DOHH2 (cell line): ENCODE data around the gene CPLX1.

Source experiments
- H3F3A ChIP-seq: fragments of 200-600 bp; sonication (generic), shearing (Covaris generic); 2 replicates; pipeline ENCODE4 v1.6.0; 2016; ENCODE audit warnings: antibody characterized with exemption, mild to moderate bottlenecking; ENCODE audit not compliant: control insufficient read depth, insufficient read depth
- H3K27ac ChIP-seq: fragments of 200-600 bp; sonication (generic); 2 replicates; pipeline ENCODE4 v1.5.1; 2014; ENCODE audit warnings: low read depth, mild to moderate bottlenecking, low read length, moderate library complexity
- H3K27me3 ChIP-seq: fragments of 200-600 bp; sonication (generic); 2 replicates; pipeline ENCODE4 v1.6.1; 2014; ENCODE audit warnings: mild to moderate bottlenecking, low read length, mixed read lengths; ENCODE audit not compliant: control insufficient read depth
- H3K36me3 ChIP-seq: fragments of 200-600 bp; sonication (generic); 2 replicates; pipeline ENCODE4 v1.6.1; 2014; ENCODE audit warnings: mild to moderate bottlenecking, low read length, moderate library complexity, mixed read lengths; ENCODE audit not compliant: control insufficient read depth
- H3K4me1 ChIP-seq: fragments of 200-600 bp; sonication (generic); 2 replicates; pipeline ENCODE4 v1.6.1; 2014; ENCODE audit warnings: mild to moderate bottlenecking, low read length, mixed read lengths; ENCODE audit not compliant: control insufficient read depth
- H3K4me2 ChIP-seq: fragments of 200-600 bp; sonication (generic); 2 replicates; pipeline ENCODE4 v1.6.0; 2014; ENCODE audit warnings: mild to moderate bottlenecking, low read length, moderate library complexity
- H3K4me3 ChIP-seq: fragments of 200-600 bp; sonication (generic); 2 replicates; pipeline ENCODE4 v1.5.1; 2014; ENCODE audit warnings: mild to moderate bottlenecking, low read length, mixed read lengths
- H3K79me2 ChIP-seq: fragments of 200-600 bp; sonication (generic); 2 replicates; pipeline ENCODE4 v1.6.1; 2014; ENCODE audit warnings: mild to moderate bottlenecking, low read length, mixed read lengths; ENCODE audit not compliant: control insufficient read depth
- H3K9me2 ChIP-seq: fragments of 200-600 bp; sonication (generic); replicated peaks from 2 replicates; pipeline ENCODE4 v1.6.1; 2014; ENCODE audit warnings: mild to moderate bottlenecking, low read length, mixed read lengths; ENCODE audit not compliant: control insufficient read depth
- H3K9me3 ChIP-seq: fragments of 200-600 bp; sonication (generic); 2 replicates; pipeline ENCODE4 v1.6.1; 2014; ENCODE audit warnings: antibody characterized with exemption, low read length, mixed read lengths; ENCODE audit not compliant: control insufficient read depth, insufficient read depth
- H4K20me1 ChIP-seq: fragments of 200-600 bp; sonication (generic); 2 replicates; pipeline ENCODE4 v1.6.0; 2014; ENCODE audit warnings: low read depth, mild to moderate bottlenecking, antibody characterized with exemption, low read length, moderate library complexity; ENCODE audit not compliant: control insufficient read depth, insufficient read depth
- EZH2phosphoT487 ChIP-seq: fragments of 200-600 bp; sonication (generic); IDR thresholded peaks from 2 replicates; pipeline ENCODE4 v1.6.1; 2017; ENCODE audit warnings: borderline replicate concordance, mild to moderate bottlenecking, antibody characterized with exemption, low read length, moderate library complexity, mixed read lengths
- TF ChIP-seq, protein P1 (sequence below): fragments of 200-600 bp; sonication (generic); IDR thresholded peaks from one replicate; pipeline ENCODE4 v1.5.1; 2014; ENCODE audit warnings: antibody characterized with exemption, mild to moderate bottlenecking, low read depth, low read length; ENCODE audit not compliant: poor library complexity, severe bottlenecking

CPLX1 gene

DNA sequence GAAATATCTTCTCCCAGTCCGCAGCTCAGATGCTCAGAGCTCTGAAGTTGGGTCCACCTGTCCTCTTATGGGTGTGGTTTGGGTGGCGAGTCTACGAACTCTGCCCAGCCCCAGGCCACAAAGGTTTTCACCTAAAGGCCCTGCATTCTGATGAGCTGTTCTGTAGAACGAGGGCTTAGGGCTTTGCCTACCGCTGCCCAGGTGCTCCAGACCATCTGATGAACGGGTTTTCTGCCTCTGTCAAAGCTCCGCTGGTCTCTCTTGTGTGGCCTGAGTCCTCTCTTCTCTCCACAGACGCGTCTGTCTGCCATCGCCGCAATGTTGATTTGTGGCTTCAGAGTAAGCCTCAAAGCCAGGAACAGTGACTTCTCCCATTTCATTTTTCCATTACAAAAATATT, 28.4 kb upstream of the CPLX1 start:
- no peaks in the 10 kb centered on the region for H4K20me1 ChIP-seq
- H3K4me1 ChIP-seq, result no peaks in the 10 kb centered on the region
- H3K9me2 ChIP-seq, result no peaks in the 10 kb centered on the region
- H3K9me3 ChIP-seq, result peaks cover 33% of the 10 kb centered on the region
- H3K27ac ChIP-seq, result no peak overlapping the region
- H3K4me3 ChIP-seq, result no peak overlapping the region
- peaks cover 23% of the 10 kb centered on the region for H3K36me3 ChIP-seq
- TF ChIP-seq, protein P1, sequence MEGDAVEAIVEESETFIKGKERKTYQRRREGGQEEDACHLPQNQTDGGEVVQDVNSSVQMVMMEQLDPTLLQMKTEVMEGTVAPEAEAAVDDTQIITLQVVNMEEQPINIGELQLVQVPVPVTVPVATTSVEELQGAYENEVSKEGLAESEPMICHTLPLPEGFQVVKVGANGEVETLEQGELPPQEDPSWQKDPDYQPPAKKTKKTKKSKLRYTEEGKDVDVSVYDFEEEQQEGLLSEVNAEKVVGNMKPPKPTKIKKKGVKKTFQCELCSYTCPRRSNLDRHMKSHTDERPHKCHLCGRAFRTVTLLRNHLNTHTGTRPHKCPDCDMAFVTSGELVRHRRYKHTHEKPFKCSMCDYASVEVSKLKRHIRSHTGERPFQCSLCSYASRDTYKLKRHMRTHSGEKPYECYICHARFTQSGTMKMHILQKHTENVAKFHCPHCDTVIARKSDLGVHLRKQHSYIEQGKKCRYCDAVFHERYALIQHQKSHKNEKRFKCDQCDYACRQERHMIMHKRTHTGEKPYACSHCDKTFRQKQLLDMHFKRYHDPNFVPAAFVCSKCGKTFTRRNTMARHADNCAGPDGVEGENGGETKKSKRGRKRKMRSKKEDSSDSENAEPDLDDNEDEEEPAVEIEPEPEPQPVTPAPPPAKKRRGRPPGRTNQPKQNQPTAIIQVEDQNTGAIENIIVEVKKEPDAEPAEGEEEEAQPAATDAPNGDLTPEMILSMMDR, result no peak
- no peak for TF ChIP-seq EZH2phosphoT487
- no peak overlapping the region for H3K4me2 ChIP-seq
- no peaks in the 10 kb centered on the region for H3K27me3 ChIP-seq
- H3K79me2 ChIP-seq, result no peaks in the 10 kb centered on the region
- H3F3A ChIP-seq, result peaks cover 13% of the 10 kb centered on the region

DNA sequence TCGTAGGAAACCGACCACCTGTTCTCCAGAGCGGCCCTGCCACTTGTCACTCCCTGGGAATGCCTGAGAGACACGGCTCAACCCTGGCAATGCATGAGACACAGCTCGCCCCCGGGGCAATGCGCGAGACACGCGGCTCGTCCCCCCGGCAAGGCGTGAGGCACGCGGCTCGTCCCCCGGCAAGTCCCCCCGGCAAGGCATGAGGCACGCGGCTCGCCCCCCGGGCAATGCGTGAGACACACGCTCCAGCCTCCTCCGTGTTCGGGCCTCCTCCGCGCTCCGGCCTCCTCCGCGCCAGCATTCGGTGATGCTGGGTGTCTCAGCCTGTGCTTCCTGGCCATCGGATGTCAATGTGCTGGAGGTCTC, 27.5 kb upstream of the CPLX1 start:
- Histone ChIP-seq H3K79me2 (no peaks in the 10 kb centered on the region), H4K20me1 (no peaks in the 10 kb centered on the region), H3F3A (peaks cover 13% of the 10 kb centered on the region), H3K4me3 (no peak overlapping the region), H3K27ac (no peak overlapping the region), H3K4me2 (no peak overlapping the region), H3K27me3 (no peaks in the 10 kb centered on the region), H3K9me3 (peaks cover 23% of the 10 kb centered on the region), H3K36me3 (peaks cover 14% of the 10 kb centered on the region), H3K9me2 (no peaks in the 10 kb centered on the region), H3K4me1 (no peaks in the 10 kb centered on the region)
- TF ChIP-seq, protein P1, result no peak
- no peak for TF ChIP-seq EZH2phosphoT487

DNA sequence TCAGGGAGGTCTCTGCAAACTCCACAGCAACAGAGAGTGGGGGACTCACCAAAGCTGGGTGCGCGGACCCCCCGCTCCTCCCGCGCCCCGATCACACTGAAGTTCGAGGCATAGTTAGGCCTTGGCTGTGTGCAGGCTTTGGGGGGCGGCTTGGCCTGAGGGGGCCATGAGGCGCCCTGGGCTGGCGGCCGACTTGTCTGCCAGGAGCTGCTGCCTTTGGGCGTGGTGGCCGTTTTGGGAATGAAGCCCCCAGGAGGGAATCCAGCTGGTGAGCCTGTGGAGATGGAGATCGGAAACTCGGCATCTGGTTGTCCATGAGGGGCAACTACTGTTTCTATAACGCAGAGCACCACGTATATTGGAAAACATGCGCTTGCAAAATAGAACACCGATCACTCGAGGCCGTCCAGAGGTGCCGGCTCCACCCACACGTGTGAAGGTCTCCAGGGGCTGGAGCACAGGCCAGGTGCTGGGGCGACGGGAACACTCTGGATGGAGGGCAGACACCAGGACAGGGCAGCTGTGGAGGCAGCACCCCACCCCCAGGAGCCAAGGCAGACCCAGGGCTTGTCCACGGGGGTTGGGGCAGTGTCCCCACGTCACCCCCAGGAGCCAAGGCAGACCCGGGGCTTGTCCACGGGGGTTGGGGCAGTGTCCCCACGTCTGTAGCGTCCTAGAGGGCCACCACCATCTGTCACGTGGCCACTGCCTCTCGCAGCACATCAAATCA, 25.9 kb upstream of the CPLX1 start:
- Histone ChIP-seq H3K4me2 (no peak overlapping the region), H3K36me3 (peaks cover 7% of the 10 kb centered on the region; the same call in 1 of the 2 replicates), H4K20me1 (no peaks in the 10 kb centered on the region), H3K4me1 (no peaks in the 10 kb centered on the region), H3F3A (peaks cover 8% of the 10 kb centered on the region), H3K27me3 (no peaks in the 10 kb centered on the region), H3K27ac (no peak overlapping the region), H3K79me2 (no peaks in the 10 kb centered on the region), H3K4me3 (no peak overlapping the region), H3K9me2 (no peaks in the 10 kb centered on the region), H3K9me3 (peaks cover 10% of the 10 kb centered on the region)
- no peak for TF ChIP-seq EZH2phosphoT487

DNA sequence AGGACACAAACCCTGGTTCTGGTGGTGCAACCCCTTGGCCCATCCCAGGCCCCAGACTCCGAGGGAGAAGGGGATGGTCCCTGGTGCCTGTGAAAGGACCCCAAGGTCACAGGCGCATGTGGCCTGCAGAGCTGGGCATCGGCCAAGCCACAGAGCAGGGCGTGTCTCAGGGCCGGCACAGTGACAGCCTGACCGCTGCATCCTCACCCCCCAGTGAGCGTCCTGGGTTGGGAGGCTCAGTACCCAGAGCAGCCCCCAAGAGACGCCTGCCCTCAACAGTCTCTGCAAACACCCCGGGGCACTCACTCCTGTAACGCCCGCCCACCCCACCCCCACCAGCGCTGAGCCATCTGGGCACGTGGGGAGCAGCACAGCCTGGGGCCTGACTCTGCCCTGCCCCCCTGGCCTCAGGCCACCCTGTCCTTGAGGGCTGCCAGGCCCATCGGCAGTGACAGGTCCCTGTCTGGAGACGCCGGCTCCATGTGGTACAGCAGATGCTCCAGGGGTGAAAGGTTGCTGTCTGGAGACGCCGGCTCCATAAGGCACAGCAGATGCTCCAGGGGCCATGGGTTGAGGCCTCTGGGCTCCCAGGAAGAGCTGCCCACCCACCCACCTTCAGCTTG, 24.5 kb upstream of the CPLX1 start:
- H3K79me2 ChIP-seq, result no peaks in the 10 kb centered on the region
- H4K20me1 ChIP-seq, result no peaks in the 10 kb centered on the region
- no peaks in the 10 kb centered on the region for H3K27me3 ChIP-seq
- no peaks in the 10 kb centered on the region for H3K9me3 ChIP-seq
- no peaks in the 10 kb centered on the region for H3K4me1 ChIP-seq
- H3K4me3 ChIP-seq, result no peak overlapping the region
- H3K4me2 ChIP-seq, result no peak overlapping the region
- H3K36me3 ChIP-seq, result peaks cover 5% of the 10 kb centered on the region; the same call in 1 of the 2 replicates
- H3F3A ChIP-seq, result no peaks in the 10 kb centered on the region
- no peak overlapping the region for H3K27ac ChIP-seq
- TF ChIP-seq, protein P1, result no peak
- no peak for TF ChIP-seq EZH2phosphoT487
- H3K9me2 ChIP-seq, result no peaks in the 10 kb centered on the region
